Activated CD8-positive, alpha-beta memory T cell treated with anti-CD3 and anti-CD28 coated beads, Interleukin-2, amount 50 U/mL, for 1 hour (primary cell): ENCODE results near the gene BIRC5.

Source experiments
- DNase-seq: peaks from one replicate; pipeline ENCODE4 v3.0.0-alpha.2; 2020; ENCODE audit errors: extremely low read depth

Gene BIRC5

GRCh38 chr17:78272914-78273258 lies 58.8 kb downstream of the BIRC5 start:
- DNase-seq, result no peak

- no peak for DNase-seq
Measured at GRCh38 chr17:78273813-78274212, 59.8 kb downstream of the BIRC5 start.
